GM12864 (cell line): ENCODE measurements around the gene CSRP1.

Experiments used
- DNase-seq: peaks from one replicate; pipeline ENCODE4 v3.0.0-alpha.2; 2011; ENCODE audit warnings: low read depth
- H3K4me3 ChIP-seq: 2 replicates; pipeline ENCODE4 v1.5.1; 2011; ENCODE audit warnings: mild to moderate bottlenecking, low read depth, low read length, control low read depth
- TF ChIP-seq, protein P1 (sequence below): IDR thresholded peaks from 2 replicates; pipeline ENCODE4 v1.5.1; 2011; ENCODE audit warnings: low read depth, mild to moderate bottlenecking, moderate library complexity, low read length, control low read depth, inconsistent platforms; ENCODE audit errors: missing control alignments

Gene CSRP1

DNA sequence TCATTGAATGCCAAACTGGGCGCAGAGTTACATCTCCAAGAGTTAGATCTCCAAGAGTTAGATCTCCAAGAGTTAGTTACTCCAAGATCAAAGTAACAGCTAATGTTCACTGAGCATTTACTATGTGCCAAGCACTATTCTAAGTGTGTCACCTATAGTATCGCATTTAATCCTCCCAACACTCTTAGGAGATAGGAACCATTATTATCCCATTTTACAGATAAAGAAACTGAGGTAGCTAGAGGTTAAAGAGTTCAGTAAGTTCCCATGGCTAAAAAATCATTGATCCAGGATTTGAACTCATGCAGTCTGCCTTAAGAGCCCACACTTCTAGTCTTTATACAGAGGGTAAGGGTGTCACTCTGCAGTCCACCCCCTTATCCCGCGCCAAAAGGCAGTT lies 30.5 kb upstream of the CSRP1 start:
- no peak for DNase-seq
- H3K4me3 ChIP-seq, result no peak overlapping the region
- TF ChIP-seq, protein P1, sequence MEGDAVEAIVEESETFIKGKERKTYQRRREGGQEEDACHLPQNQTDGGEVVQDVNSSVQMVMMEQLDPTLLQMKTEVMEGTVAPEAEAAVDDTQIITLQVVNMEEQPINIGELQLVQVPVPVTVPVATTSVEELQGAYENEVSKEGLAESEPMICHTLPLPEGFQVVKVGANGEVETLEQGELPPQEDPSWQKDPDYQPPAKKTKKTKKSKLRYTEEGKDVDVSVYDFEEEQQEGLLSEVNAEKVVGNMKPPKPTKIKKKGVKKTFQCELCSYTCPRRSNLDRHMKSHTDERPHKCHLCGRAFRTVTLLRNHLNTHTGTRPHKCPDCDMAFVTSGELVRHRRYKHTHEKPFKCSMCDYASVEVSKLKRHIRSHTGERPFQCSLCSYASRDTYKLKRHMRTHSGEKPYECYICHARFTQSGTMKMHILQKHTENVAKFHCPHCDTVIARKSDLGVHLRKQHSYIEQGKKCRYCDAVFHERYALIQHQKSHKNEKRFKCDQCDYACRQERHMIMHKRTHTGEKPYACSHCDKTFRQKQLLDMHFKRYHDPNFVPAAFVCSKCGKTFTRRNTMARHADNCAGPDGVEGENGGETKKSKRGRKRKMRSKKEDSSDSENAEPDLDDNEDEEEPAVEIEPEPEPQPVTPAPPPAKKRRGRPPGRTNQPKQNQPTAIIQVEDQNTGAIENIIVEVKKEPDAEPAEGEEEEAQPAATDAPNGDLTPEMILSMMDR, result no peak

DNA sequence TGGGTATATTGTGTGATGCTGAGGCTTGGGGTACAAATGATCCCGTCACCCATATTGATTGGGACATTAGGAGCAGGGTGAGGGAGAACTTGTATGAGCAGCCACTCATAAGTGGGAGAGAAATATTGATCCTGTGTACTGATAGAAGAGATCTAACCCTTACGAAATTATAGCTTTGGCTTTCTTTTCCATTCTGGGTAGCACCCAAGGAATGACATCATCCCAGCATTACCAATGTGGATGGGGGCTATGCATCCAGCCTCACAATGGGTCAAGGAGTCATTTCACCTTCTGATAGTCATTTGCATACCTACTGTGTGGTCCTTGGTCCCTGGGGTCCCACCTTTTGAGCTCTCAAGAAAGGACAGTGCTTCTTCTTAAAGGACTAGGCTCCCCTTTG lies 30.1 kb upstream of the CSRP1 start:
- no peak for DNase-seq
- TF ChIP-seq, protein P1, result no peak
- no peak overlapping the region for H3K4me3 ChIP-seq

DNA sequence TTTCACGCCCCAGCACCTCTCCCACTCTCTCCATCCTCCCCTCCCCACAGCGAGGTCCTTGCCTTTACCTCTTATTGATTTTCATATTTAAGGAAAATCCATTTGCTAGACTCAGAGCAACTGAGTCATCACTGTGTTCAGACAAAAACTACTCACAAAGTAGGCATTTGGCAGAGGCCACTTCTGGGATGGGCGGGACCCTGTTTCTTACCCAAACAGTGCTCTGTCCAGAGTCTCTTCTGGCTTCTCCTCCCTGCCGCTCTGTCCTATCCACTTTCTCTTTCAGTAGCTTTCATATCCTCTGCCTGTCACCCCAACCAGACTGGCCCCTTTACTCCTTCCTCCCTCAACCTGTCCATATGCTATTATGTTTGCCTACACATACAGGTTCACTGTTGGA lies 29.6 kb upstream of the CSRP1 start:
- DNase-seq, result no peak
- H3K4me3 ChIP-seq, result no peak overlapping the region
- TF ChIP-seq, protein P1, result no peak

DNA sequence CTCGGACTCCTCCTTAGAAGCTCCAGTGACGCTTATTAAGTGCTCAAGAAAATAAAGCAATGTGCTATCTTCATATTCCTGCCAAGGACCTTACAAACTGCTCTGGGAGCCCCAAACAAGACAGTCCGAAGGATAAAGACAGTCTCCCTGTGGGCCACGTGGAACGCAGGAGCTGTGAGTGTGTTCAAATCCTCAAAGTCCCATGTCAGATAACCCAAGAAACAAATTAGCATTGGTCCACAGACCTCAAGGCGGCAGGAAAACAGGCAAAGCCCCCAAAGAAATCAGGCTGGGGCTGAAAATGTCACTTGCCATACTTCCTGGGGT lies 29.0 kb upstream of the CSRP1 start:
- no peak for DNase-seq
- TF ChIP-seq, protein P1, result no peak
- no peak overlapping the region for H3K4me3 ChIP-seq

DNA sequence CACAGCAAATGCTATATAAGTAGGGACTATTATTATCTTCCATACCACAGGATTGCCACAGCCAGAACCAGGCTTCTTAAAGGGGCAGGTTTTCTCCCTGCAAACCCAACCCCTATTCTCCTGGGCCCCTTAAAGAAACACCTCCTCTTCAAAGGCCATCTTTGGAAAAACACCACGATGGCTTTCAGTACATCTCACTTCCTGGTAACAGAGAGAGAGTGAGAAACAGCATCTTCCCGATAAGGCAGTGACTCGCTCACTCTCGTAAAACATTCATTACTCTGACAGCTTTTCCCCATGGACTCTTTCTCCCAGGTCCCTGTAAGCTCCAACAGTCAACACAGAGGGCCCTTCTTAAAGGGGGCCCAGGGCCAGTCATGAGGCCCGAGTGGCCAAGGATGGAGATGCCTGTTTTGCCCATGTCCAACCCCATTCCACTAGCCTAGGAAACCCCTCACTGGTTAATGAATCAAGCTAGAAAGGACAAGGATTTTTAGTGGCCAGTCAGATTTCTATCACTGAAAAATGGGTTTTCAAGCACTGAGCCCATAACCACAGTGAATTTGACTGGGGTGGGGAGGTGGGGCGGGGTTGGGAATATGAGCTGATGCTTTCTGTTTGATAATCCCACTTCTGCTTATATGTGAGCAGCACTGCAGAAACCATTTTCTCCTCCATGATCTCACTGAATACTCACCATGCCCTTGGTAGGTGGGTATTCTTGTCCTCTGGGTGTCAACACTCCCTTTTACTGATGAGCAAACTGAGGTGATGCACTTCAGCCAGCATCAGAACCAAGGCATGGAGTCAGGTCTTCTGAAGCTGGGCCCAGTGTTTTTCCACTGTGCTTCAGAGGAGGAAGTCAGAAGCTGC lies 28.4 kb upstream of the CSRP1 start:
- H3K4me3 ChIP-seq, result no peak overlapping the region
- TF ChIP-seq, protein P1, result no peak
- DNase-seq, result no peak

DNA sequence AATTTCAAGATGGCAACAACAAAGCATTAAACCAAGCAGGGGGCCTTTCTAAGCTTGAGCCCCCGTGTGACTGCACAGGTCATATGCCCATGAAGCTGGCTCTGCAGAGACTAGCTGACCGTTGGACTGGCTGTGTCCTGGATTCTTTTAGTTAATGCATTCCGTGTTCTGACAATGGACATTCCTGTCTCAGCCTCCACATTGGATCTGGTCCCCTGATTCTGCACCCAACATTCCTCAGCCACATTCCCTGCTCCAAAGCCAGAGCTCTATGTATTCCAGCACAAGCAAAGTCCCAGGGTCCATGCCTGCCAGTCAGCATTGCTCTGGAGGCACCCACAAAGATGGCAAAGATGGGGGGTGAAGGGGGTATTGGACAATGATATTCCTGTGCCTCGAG lies 26.9 kb upstream of the CSRP1 start:
- TF ChIP-seq, protein P1, result no peak

More for the DNA sequence above, 26.9 kb upstream of the CSRP1 start:
- no peak for DNase-seq
- no peak overlapping the region for H3K4me3 ChIP-seq
